Tibial nerve (tissue), 4 donors: ENCODE data around the gene TBX15.

Experiments
- CTCF ChIP-seq, 5 experiments: fragments of 200-600 bp in 3 of 5; fragments of 450-650 bp in 2 of 5; sonication (generic) in 3 of 5; IDR thresholded peaks; one replicate each; pipeline ENCODE4 v1.5.1; 2016 to 2019; ENCODE audit warnings: antibody characterized with exemption in 5 of 5, mild to moderate bottlenecking in 3 of 5, moderate library complexity in 2 of 5
- EP300 ChIP-seq, 2 donors: sonication (generic); formaldehyde crosslinking; IDR thresholded peaks; one replicate each; pipeline ENCODE4 v1.6.1; 2017; ENCODE audit warnings: antibody characterized with exemption in 2 of 2, mild to moderate bottlenecking in 1 of 2
- POLR2A ChIP-seq, 2 donors: fragments of 450-650 bp; IDR thresholded peaks; one replicate each; pipeline ENCODE4 v1.6.1; 2017; ENCODE audit warnings: antibody characterized with exemption in 2 of 2, mild to moderate bottlenecking in 2 of 2, moderate library complexity in 2 of 2

- TF ChIP-seq CTCF (IDR thresholded peaks at IDR 0.05) (no peak), POLR2A (IDR thresholded peaks at IDR 0.05) (no peak), EP300 (IDR thresholded peaks at IDR 0.05) (no peak)
Observed at GRCh38 chr1:118920124-118920717, 67.9 kb downstream of the TBX15 start.
